Panc1 (cell line): ENCODE data around the gene FUOM.

ENCODE experiments used
- POLR2AphosphoS5 ChIP-seq: IDR thresholded peaks from 2 replicates; pipeline ENCODE4 v1.6.1; 2012; ENCODE audit warnings: mild to moderate bottlenecking, low read depth, low read length, moderate library complexity
- TF ChIP-seq, protein P1 (sequence below): fragments of 450-650 bp; IDR thresholded peaks from 2 replicates; pipeline ENCODE4 v1.5.1; 2017; ENCODE audit warnings: mild to moderate bottlenecking
- TF ChIP-seq, protein P2 (sequence below), 2 experiments: IDR thresholded peaks; 2 replicates each; pipeline ENCODE4 v1.6.1; 2011 to 2012; ENCODE audit warnings: low read depth in 2 of 2, control low read depth in 1 of 2, low read length in 1 of 2, mild to moderate bottlenecking in 1 of 2, moderate library complexity in 1 of 2; ENCODE audit not compliant: insufficient read depth in 1 of 2

DNA sequence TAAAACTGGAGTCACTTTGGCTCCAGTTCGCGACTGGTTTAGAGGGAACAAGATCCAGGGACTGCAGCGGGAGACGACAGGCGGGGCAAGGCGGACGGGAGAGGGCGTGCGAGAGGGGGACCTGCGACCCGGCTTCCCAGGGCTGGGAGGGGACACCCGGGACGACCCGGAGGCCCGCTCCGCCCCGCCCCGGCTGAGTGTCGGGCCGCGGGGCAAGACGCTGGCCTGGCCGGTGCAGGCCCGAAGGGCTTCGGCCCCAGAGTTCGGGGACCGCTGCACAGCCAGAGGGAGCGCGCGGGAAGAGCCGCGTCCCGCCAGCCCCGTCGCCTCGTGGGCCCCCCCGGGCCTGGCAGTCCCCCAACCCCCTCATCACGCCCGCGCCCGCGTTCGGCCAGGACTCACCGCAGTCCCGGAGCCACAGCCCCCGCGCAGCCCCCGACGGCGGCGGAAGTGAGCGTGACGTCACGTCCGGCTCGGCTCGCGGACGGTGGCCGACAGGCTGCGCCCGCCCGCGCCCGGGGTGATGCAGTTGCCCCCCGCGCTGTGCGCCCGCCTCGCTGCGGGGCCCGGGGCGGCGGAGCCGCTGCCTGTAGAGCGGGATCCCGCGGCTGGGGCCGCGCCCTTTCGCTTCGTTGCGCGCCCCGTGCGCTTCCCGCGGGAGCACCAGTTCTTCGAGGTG is 49.3 kb downstream of the FUOM start, which contains the start of the genes TUBGCP2 and ZNF511:
- TF ChIP-seq, protein P1, sequence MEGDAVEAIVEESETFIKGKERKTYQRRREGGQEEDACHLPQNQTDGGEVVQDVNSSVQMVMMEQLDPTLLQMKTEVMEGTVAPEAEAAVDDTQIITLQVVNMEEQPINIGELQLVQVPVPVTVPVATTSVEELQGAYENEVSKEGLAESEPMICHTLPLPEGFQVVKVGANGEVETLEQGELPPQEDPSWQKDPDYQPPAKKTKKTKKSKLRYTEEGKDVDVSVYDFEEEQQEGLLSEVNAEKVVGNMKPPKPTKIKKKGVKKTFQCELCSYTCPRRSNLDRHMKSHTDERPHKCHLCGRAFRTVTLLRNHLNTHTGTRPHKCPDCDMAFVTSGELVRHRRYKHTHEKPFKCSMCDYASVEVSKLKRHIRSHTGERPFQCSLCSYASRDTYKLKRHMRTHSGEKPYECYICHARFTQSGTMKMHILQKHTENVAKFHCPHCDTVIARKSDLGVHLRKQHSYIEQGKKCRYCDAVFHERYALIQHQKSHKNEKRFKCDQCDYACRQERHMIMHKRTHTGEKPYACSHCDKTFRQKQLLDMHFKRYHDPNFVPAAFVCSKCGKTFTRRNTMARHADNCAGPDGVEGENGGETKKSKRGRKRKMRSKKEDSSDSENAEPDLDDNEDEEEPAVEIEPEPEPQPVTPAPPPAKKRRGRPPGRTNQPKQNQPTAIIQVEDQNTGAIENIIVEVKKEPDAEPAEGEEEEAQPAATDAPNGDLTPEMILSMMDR = no peak
- TF ChIP-seq, protein P2, sequence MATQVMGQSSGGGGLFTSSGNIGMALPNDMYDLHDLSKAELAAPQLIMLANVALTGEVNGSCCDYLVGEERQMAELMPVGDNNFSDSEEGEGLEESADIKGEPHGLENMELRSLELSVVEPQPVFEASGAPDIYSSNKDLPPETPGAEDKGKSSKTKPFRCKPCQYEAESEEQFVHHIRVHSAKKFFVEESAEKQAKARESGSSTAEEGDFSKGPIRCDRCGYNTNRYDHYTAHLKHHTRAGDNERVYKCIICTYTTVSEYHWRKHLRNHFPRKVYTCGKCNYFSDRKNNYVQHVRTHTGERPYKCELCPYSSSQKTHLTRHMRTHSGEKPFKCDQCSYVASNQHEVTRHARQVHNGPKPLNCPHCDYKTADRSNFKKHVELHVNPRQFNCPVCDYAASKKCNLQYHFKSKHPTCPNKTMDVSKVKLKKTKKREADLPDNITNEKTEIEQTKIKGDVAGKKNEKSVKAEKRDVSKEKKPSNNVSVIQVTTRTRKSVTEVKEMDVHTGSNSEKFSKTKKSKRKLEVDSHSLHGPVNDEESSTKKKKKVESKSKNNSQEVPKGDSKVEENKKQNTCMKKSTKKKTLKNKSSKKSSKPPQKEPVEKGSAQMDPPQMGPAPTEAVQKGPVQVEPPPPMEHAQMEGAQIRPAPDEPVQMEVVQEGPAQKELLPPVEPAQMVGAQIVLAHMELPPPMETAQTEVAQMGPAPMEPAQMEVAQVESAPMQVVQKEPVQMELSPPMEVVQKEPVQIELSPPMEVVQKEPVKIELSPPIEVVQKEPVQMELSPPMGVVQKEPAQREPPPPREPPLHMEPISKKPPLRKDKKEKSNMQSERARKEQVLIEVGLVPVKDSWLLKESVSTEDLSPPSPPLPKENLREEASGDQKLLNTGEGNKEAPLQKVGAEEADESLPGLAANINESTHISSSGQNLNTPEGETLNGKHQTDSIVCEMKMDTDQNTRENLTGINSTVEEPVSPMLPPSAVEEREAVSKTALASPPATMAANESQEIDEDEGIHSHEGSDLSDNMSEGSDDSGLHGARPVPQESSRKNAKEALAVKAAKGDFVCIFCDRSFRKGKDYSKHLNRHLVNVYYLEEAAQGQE (IDR thresholded peaks at IDR 0.05; ENCODE audit: insufficient read depth in 1 of 2, low read depth in 2 of 2, low read length in 1 of 2) = 0 out of 4 replicates have a peak, but pooled peaks of 1 of the 2 experiments have one; percentile 7
- peak; percentile 67; the same call in 1 of the 2 replicates for TF ChIP-seq POLR2AphosphoS5
